SK-N-SH (cell line): ENCODE data around the gene OSTF1. TPM values are rescaled to one million over a fixed set of nuclear protein-coding genes. Genes with fewer than 3 reads are reported as not detected.

Source experiments
- CTCF ChIA-PET: fragments of 300-600, 350-600 bp; formaldehyde crosslinking; extraction: SDS; loops from one replicate; lab custom pipeline; 2021; lab: Yijun Ruan, JAX
- POLR2A ChIA-PET: fragments of 350-600 bp; sonication (Branson Sonifier 250); formaldehyde crosslinking; extraction: SDS; loops from one replicate; lab custom pipeline; 2020; ENCODE audit warnings: antibody characterized with exemption, inconsistent platforms; lab: Yijun Ruan, JAX
- DNase-seq: peaks from one replicate; pipeline ENCODE4 v3.0.0; 2012
- H2AFZ ChIP-seq: fragments of 200-600 bp; sonication (generic); 2 replicates; pipeline ENCODE4 v1.8.1; 2016; ENCODE audit warnings: antibody characterized with exemption, mild to moderate bottlenecking, low read depth
- H3F3A ChIP-seq: fragments of 200-600 bp; sonication (generic); replicated peaks from 2 replicates; pipeline ENCODE3; 2016; ENCODE audit warnings: antibody characterized with exemption, mild to moderate bottlenecking; ENCODE audit not compliant: insufficient read depth
- H3K27ac ChIP-seq, 2 experiments: fragments of 200-500 bp in 1 of 2; fragments of 200-600 bp in 1 of 2; sonication (Bioruptor generic) in 1 of 2; sonication (generic), shearing (Covaris generic) in 1 of 2; 2 replicates each; pipeline versions ENCODE4 v1.5.1 to v1.6.1; 2014 to 2016; ENCODE audit warnings: low read depth in 2 of 2, inconsistent platforms in 1 of 2, low read length in 1 of 2, mild to moderate bottlenecking in 1 of 2, mixed read lengths in 1 of 2
- H3K27me3 ChIP-seq: fragments of 200-600 bp; sonication (generic), shearing (Covaris generic); 2 replicates; pipeline ENCODE4 v1.6.1; 2016; ENCODE audit warnings: mixed run types; ENCODE audit not compliant: insufficient read depth
- H3K36me3 ChIP-seq, 2 experiments: fragments of 200-500 bp in 1 of 2; fragments of 200-600 bp in 1 of 2; sonication (Bioruptor generic) in 1 of 2; sonication (generic) in 1 of 2; replicated peaks in 1 of 2; 2 replicates each; pipeline versions ENCODE3 to v1.5.1; 2014 to 2016; ENCODE audit warnings: low read length in 1 of 2, mild to moderate bottlenecking in 1 of 2; ENCODE audit not compliant: insufficient read depth in 2 of 2, control insufficient read depth in 1 of 2
- H3K4me1 ChIP-seq, 2 experiments: fragments of 200-500 bp in 1 of 2; fragments of 200-600 bp in 1 of 2; sonication (Bioruptor generic) in 1 of 2; sonication (generic), shearing (Covaris generic) in 1 of 2; 2 replicates each; pipeline versions ENCODE4 v1.5.1 to v1.6.1; 2014 to 2016; ENCODE audit warnings: low read depth in 1 of 2, low read length in 1 of 2, mixed run types in 1 of 2; ENCODE audit not compliant: insufficient read depth in 2 of 2, control insufficient read depth in 1 of 2
- H3K4me2 ChIP-seq: fragments of 200-600 bp; sonication (generic), shearing (Covaris generic); 2 replicates; pipeline ENCODE4 v1.6.1; 2017; ENCODE audit warnings: mixed run types
- H3K4me3 ChIP-seq, 2 experiments: fragments of 200-500 bp in 1 of 2; fragments of 200-600 bp in 1 of 2; sonication (Bioruptor generic) in 1 of 2; sonication (generic), shearing (Covaris generic) in 1 of 2; 2 replicates each; pipeline versions ENCODE4 v1.5.1 to v1.8.1; 2014 to 2016; ENCODE audit warnings: low read depth in 2 of 2, inconsistent platforms in 1 of 2, low read length in 1 of 2, mild to moderate bottlenecking in 1 of 2, mixed read lengths in 1 of 2, moderate library complexity in 1 of 2
- H3K79me2 ChIP-seq: fragments of 200-600 bp; sonication (generic); 2 replicates; pipeline ENCODE4 v1.8.1; 2017; ENCODE audit warnings: mild to moderate bottlenecking; ENCODE audit not compliant: insufficient read depth
- H3K9ac ChIP-seq: fragments of 200-600 bp; sonication (generic); 2 replicates; pipeline ENCODE4 v1.6.1; 2017; ENCODE audit warnings: mixed run types
- H3K9me2 ChIP-seq: fragments of 200-600 bp; sonication (generic); 2 replicates; pipeline ENCODE4 v1.6.1; 2017; ENCODE audit warnings: mixed run types
- H3K9me3 ChIP-seq: fragments of 200-600 bp; sonication (generic); 2 replicates; pipeline ENCODE4 v1.6.1; 2017; ENCODE audit warnings: mixed run types, mild to moderate bottlenecking, moderate library complexity
- H4K20me1 ChIP-seq: fragments of 200-600 bp; sonication (generic); 2 replicates; pipeline ENCODE4 v1.6.1; 2017; ENCODE audit warnings: mild to moderate bottlenecking, mixed run types; ENCODE audit not compliant: insufficient read depth
- CTCF ChIP-seq: fragments of 200-600 bp; sonication (generic); IDR thresholded peaks from 2 replicates; pipeline ENCODE4 v1.6.1; 2017; ENCODE audit warnings: antibody characterized with exemption, mild to moderate bottlenecking, moderate library complexity
- EP300 ChIP-seq, 2 experiments: IDR thresholded peaks; 2 replicates each; pipeline versions ENCODE4 v1.4.0 to v1.6.1; 2012; ENCODE audit warnings: borderline replicate concordance in 1 of 2, low read depth in 1 of 2, low read length in 1 of 2
- EZH2phosphoT487 ChIP-seq: fragments of 200-600 bp; sonication (generic); IDR thresholded peaks from 2 replicates; pipeline ENCODE4 v1.6.1; 2017; ENCODE audit warnings: low read depth, mixed run types, mild to moderate bottlenecking, antibody characterized with exemption, moderate library complexity, borderline replicate concordance
- FOSL2 ChIP-seq: IDR thresholded peaks from 2 replicates; pipeline ENCODE4 v1.4.0; 2012; ENCODE audit warnings: low read depth, mild to moderate bottlenecking, moderate library complexity, borderline replicate concordance
- FOXM1 ChIP-seq: IDR thresholded peaks from 2 replicates; pipeline ENCODE4 v1.4.0; 2012; ENCODE audit warnings: low read depth, mild to moderate bottlenecking
- GABPA ChIP-seq: IDR thresholded peaks from 2 replicates; pipeline ENCODE4 v1.4.0; 2012; ENCODE audit warnings: low read depth, mild to moderate bottlenecking
- GATA2 ChIP-seq: sonication (generic); formaldehyde crosslinking; IDR thresholded peaks from 2 replicates; pipeline ENCODE4 v1.5.0; 2020; ENCODE audit warnings: mild to moderate bottlenecking, missing genetic modification reagents
- IRF3 ChIP-seq: fragments of 150-350 bp; IDR thresholded peaks from 2 replicates; pipeline ENCODE4 v1.6.1; 2016; ENCODE audit warnings: mild to moderate bottlenecking, low read depth, low read length
- JUND ChIP-seq: IDR thresholded peaks from 2 replicates; pipeline ENCODE4 v1.4.0; 2012
- MAX ChIP-seq: IDR thresholded peaks from 2 replicates; pipeline ENCODE4 v1.4.0; 2012; ENCODE audit warnings: low read depth
- MEF2A ChIP-seq: IDR thresholded peaks from 2 replicates; pipeline ENCODE4 v1.4.0; 2012; ENCODE audit warnings: low read depth, borderline replicate concordance
- POLR2AphosphoS5 ChIP-seq: IDR thresholded peaks from 2 replicates; pipeline ENCODE4 v1.6.1; 2012; ENCODE audit warnings: low read depth, low read length
- RAD21 ChIP-seq: IDR thresholded peaks from 2 replicates; pipeline ENCODE4 v1.6.1; 2012; ENCODE audit warnings: mild to moderate bottlenecking, low read length
- SIN3A ChIP-seq: IDR thresholded peaks from 2 replicates; pipeline ENCODE4 v1.6.1; 2012; ENCODE audit warnings: low read depth, mild to moderate bottlenecking, low read length, moderate library complexity, borderline replicate concordance
- SMC3 ChIP-seq: IDR thresholded peaks from 2 replicates; pipeline ENCODE4 v1.6.1; 2012; ENCODE audit warnings: low read depth, low read length, improper control_type of control experiment
- TEAD4 ChIP-seq: IDR thresholded peaks from 2 replicates; pipeline ENCODE4 v1.4.0; 2012; ENCODE audit warnings: mild to moderate bottlenecking, borderline replicate concordance; ENCODE audit not compliant: insufficient read depth
- YY1 ChIP-seq: IDR thresholded peaks from 2 replicates; pipeline ENCODE4 v1.4.0; 2012; ENCODE audit warnings: low read depth, mild to moderate bottlenecking
- WGBS: methylation state at CpG from one replicate; pipeline ENCODE4 v1.1.6; 2017; ENCODE audit warnings: low lambda C conversion rate; 5-methylcytosine and 5-hydroxymethylcytosine counted together
- polyA plus RNA-seq, 3 experiments: library from polyadenylated mRNA; depleted of rRNA; stranded (reverse); fragments of >200 nt; gene quantifications; 2 replicates each; pipeline ENCODE4 v1.2.3, GENCODE V29; 2012
- TF ChIP-seq, protein P1 (sequence below): IDR thresholded peaks from 2 replicates; pipeline ENCODE4; 2012
- TF ChIP-seq, protein P2 (sequence below): IDR thresholded peaks from 2 replicates; pipeline ENCODE4 v1.4.0; 2012; ENCODE audit warnings: low read depth, borderline replicate concordance
- TF ChIP-seq, protein P3 (sequence below): IDR thresholded peaks from 2 replicates; pipeline ENCODE4 v1.4.0; 2012; ENCODE audit warnings: low read depth, borderline replicate concordance

OSTF1 gene
- polyA plus RNA-seq, 1 of the 3 experiments (the other 2 are of a cell fraction) = 9.5 TPM

DNA sequence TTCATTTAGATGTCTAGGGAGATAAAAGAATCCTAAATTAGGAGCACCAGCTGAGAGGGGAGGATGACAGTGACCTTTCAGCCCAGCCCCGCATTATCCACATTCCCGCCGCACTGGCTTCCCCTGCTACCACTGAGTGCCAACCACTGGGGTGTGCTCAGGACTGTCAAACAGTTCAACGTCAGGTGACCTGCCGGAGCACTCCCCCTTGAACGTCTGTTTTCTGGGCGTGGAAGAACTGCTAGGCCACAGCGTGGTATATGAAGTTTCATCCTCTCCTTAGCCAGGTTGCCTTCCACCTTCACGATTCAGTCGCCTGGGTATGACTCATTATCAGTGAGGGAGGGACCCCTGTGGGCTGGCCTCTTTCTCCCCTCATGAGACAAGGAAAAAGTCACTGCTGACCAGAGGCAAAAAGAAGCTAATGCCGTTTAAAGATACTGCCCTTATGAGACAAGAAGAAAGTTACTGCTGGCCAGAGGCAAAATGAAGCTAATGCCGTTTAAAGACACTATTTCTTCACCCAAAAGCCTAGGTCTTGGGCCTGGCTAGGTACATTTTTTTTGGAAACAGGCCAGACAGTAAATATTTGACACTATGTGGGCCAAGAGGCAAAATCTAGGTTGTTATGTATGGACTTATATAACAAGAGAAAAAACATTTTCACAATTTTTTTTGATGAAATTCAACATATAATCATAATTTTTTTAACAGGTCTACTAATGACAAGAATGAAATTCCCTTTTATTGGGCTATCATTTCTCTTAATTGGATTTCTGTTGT lies 4.9 kb upstream of the OSTF1 start:
- Histone ChIP-seq H3K4me3 (no peak overlapping the region), H3K9me3 (no peaks in the 10 kb centered on the region), H3K27me3 (no peaks in the 10 kb centered on the region), H3K9ac (no peak overlapping the region), H2AFZ (no peak overlapping the region), H3K36me3 (no peaks in the 10 kb centered on the region), H3F3A (no peaks in the 10 kb centered on the region), H3K27ac (no peak overlapping the region), H3K4me2 (no peak overlapping the region), H3K9me2 (no peaks in the 10 kb centered on the region), H4K20me1 (no peaks in the 10 kb centered on the region), H3K4me1 (peaks cover 4 to 6% of the 10 kb centered on the region in 2 experiments; a peak in 2 of 4 replicates), H3K79me2 (no peaks in the 10 kb centered on the region)
- ChIA-PET POLR2A (no interaction called here), CTCF (interaction anchor here (1.4 to 5.1 kb wide), 3 partner anchors 52 to 310 kb away, joined by 3 to 27 read pairs (median 6); partner anchors contain the start of gene C9orf40)
- DNase-seq = no peak
- 54% methylated on average over 12 of the region's 12 CpGs for WGBS
- TF ChIP-seq EZH2phosphoT487 (no peak), CTCF (no peak), EP300 (IDR thresholded peaks at IDR 0.05; ENCODE audit: borderline replicate concordance in 1 of 2, low read depth in 1 of 2, low read length in 1 of 2) (no peak), YY1 (no peak), TEAD4 (no peak), POLR2AphosphoS5 (no peak), FOXM1 (no peak), MAX (no peak), MEF2A (no peak), FOSL2 (no peak), JUND (no peak), RAD21 (no peak), IRF3 (no peak), GABPA (no peak), SIN3A (no peak), GATA2 (CRISPR knock-in tag) (no peak), SMC3 (no peak)
- TF ChIP-seq, protein P1, sequence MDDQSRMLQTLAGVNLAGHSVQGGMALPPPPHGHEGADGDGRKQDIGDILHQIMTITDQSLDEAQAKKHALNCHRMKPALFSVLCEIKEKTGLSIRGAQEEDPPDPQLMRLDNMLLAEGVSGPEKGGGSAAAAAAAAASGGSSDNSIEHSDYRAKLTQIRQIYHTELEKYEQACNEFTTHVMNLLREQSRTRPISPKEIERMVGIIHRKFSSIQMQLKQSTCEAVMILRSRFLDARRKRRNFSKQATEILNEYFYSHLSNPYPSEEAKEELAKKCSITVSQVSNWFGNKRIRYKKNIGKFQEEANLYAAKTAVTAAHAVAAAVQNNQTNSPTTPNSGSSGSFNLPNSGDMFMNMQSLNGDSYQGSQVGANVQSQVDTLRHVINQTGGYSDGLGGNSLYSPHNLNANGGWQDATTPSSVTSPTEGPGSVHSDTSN = no peak
- TF ChIP-seq, protein P2, sequence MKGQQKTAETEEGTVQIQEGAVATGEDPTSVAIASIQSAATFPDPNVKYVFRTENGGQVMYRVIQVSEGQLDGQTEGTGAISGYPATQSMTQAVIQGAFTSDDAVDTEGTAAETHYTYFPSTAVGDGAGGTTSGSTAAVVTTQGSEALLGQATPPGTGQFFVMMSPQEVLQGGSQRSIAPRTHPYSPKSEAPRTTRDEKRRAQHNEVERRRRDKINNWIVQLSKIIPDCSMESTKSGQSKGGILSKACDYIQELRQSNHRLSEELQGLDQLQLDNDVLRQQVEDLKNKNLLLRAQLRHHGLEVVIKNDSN = no peak
- TF ChIP-seq, protein P3, sequence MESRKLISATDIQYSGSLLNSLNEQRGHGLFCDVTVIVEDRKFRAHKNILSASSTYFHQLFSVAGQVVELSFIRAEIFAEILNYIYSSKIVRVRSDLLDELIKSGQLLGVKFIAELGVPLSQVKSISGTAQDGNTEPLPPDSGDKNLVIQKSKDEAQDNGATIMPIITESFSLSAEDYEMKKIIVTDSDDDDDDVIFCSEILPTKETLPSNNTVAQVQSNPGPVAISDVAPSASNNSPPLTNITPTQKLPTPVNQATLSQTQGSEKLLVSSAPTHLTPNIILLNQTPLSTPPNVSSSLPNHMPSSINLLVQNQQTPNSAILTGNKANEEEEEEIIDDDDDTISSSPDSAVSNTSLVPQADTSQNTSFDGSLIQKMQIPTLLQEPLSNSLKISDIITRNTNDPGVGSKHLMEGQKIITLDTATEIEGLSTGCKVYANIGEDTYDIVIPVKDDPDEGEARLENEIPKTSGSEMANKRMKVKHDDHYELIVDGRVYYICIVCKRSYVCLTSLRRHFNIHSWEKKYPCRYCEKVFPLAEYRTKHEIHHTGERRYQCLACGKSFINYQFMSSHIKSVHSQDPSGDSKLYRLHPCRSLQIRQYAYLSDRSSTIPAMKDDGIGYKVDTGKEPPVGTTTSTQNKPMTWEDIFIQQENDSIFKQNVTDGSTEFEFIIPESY = no peak
